ENCODE data around the gene TST. TPM values are rescaled to one million over a fixed set of nuclear protein-coding genes. Genes with fewer than 3 reads are reported as not detected.

The TST gene
- total and polyA plus RNA-seq, 2 of the 8 experiments (the other 6 are each of a cell fraction or from before 2014, with no cell fraction given) = 22.6 to 61.6 TPM

- no peak overlapping the region for H3K18ac ChIP-seq (ENCODE audit: extremely low read depth, low read length)
- H3K9me3 ChIP-seq (ENCODE audit: insufficient read depth in 2 of 2, low read depth in 1 of 2, low read length in 1 of 2) = no peaks in the 10 kb centered on the region
- no peaks in the 10 kb centered on the region for H3K79me2 ChIP-seq (ENCODE audit: control insufficient read depth in 1 of 2, insufficient read depth in 2 of 2, low read length in 2 of 2)
- H3K56ac ChIP-seq (replicated peaks; ENCODE audit: insufficient read length, low read depth, low read length) = no peak overlapping the region
- peaks cover 0 to 6% of the 10 kb centered on the region in 2 experiments for H4K20me1 ChIP-seq (replicated peaks in 1 of 2; ENCODE audit: control insufficient read depth in 1 of 2, insufficient read depth in 2 of 2, low read length in 2 of 2)
- H3K27me3 ChIP-seq (replicated peaks in 1 of 4; ENCODE audit: control insufficient read depth in 3 of 4, extremely low read depth in 1 of 4, insufficient read depth in 3 of 4, low read length in 3 of 4) = peaks cover 0 to 2% (median 0%) of the 10 kb centered on the region in 4 experiments; a peak in 4 of 7 replicates
- no peak overlapping the region for H4K8ac ChIP-seq (ENCODE audit: extremely low read depth, insufficient read depth, low read length)
- H3K9ac ChIP-seq (replicated peaks in 1 of 4; ENCODE audit: extremely low read depth in 1 of 4, low read depth in 3 of 4, low read length in 3 of 4) = no peak overlapping the region
- H3K14ac ChIP-seq (ENCODE audit: insufficient read length) = no peak overlapping the region
- FAIRE-seq (no peak), DNase-seq (ENCODE audit: low read depth in 1 of 2, low spot score in 2 of 2) (no peak)
- H3K79me1 ChIP-seq (ENCODE audit: low read depth, low read length) = no peaks in the 10 kb centered on the region
- H3K4me2 ChIP-seq (ENCODE audit: insufficient read depth in 1 of 2, low read depth in 2 of 2, low read length in 2 of 2) = no peak overlapping the region
- no peak overlapping the region for H2AK5ac ChIP-seq (ENCODE audit: low read depth, low read length)
- WGBS, 2 experiments (ENCODE audit: extremely low coverage in 1 of 2, insufficient coverage in 1 of 2, insufficient read length in 1 of 2, insufficient replicate concordance in 2 of 2, low coverage in 1 of 2, low lambda C conversion rate in 2 of 2, missing lambda C conversion rate in 1 of 2) = 92% methylated on average over 2 of the region's 2 CpGs; no CpG with 5 or more reads in 1 of the 2 experiments
- peaks cover 0 to 10% (median 7%) of the 10 kb centered on the region in 4 experiments; a peak in 5 of 7 replicates for H3K4me1 ChIP-seq (replicated peaks in 1 of 4; ENCODE audit: control insufficient read depth in 3 of 4, insufficient read depth in 4 of 4, low read length in 3 of 4)
- no peak overlapping the region for H2AFZ ChIP-seq (ENCODE audit: low read length)
- no peak overlapping the region for H2BK5ac ChIP-seq (ENCODE audit: low read depth, low read length)
- no peak overlapping the region for H4K91ac ChIP-seq (replicated peaks; ENCODE audit: insufficient read length, low read length)
- no peak overlapping the region for H2BK20ac ChIP-seq (ENCODE audit: low read length)
- no peaks in the 10 kb centered on the region for H3K36me3 ChIP-seq (ENCODE audit: control insufficient read depth in 2 of 4, insufficient read depth in 4 of 4, low read length in 3 of 4)
- ChIA-PET POLR2A (ENCODE audit: partially characterized antibody) (no interaction called here), CTCF (ENCODE audit: partially characterized antibody) (interaction anchor here (0.6 to 1.8 kb wide), 4 partner anchors 9 to 27 kb away, joined by 3 to 6 read pairs (median 4); no protein-coding TSS in a partner anchor)
- no peak overlapping the region for H2BK120ac ChIP-seq (replicated peaks; ENCODE audit: low read depth, low read length)
- peaks cover 5% of the 10 kb centered on the region; the same call in 1 of the 2 replicates for H3K23me2 ChIP-seq (ENCODE audit: low read depth, low read length)
- H3K23ac ChIP-seq (ENCODE audit: insufficient read length) = no peak overlapping the region
- no peak overlapping the region for H2BK15ac ChIP-seq (ENCODE audit: low read length)
- no peak overlapping the region for H3K27ac ChIP-seq (ENCODE audit: low read depth, low read length)
- H2BK12ac ChIP-seq (ENCODE audit: low read depth, low read length) = 0 out of 2 replicates have a peak overlapping the region, but pooled peaks have one; percentile 19
- TF ChIP-seq RXRA (IDR thresholded peaks at IDR 0.05; ENCODE audit: insufficient read depth, low read depth, low read length) (no peak), EZH2 (IDR thresholded peaks at IDR 0.05; ENCODE audit: low read depth, low read length, severe bottlenecking) (no peak), POU5F1 (IDR thresholded peaks at IDR 0.05; ENCODE audit: low read depth, low read length) (no peak)
- H3K4ac ChIP-seq (replicated peaks; ENCODE audit: insufficient read length, low read depth, low read length) = no peak overlapping the region
- H4K5ac ChIP-seq (ENCODE audit: insufficient read length, low read depth, low read length) = no peak overlapping the region
- no peak overlapping the region for H3K4me3 ChIP-seq (ENCODE audit: extremely low read depth in 1 of 4, insufficient read depth in 2 of 4, low read depth in 3 of 4, low read length in 4 of 4)
These were observed 30.0 kb upstream of the TST start for GRCh38 chr22:37049224-37049623.

All from H1 (cell line).